Astrocyte (in vitro differentiated cells and primary cell): Measurements from ENCODE around the gene TCEA2. TPM values are rescaled to one million over a fixed set of nuclear protein-coding genes. Genes with fewer than 3 reads are reported as not detected.
A peak's percentile ranks its signal among the peaks of the same experiment; 100 is the strongest.

Source experiments
- DNase-seq: peaks from one replicate; pipeline ENCODE4 v3.0.0-alpha.2; 2010; ENCODE audit warnings: low read depth
- FAIRE-seq: peaks from 2 replicates; lab custom pipeline; 2011; peaks lifted over from hg19 to GRCh38; lab: Jason Lieb, UNC
- H2AFZ ChIP-seq: 2 replicates; pipeline ENCODE4 v1.6.0; 2012; ENCODE audit warnings: low read depth, low read length, inconsistent platforms
- H3K27ac ChIP-seq: 2 replicates; pipeline ENCODE4 v1.5.1; 2011; ENCODE audit warnings: low read depth, low read length, inconsistent platforms
- H3K27me3 ChIP-seq: 2 replicates; pipeline ENCODE4 v1.6.0; 2011; ENCODE audit warnings: low read length, inconsistent platforms; ENCODE audit not compliant: insufficient read depth
- H3K36me3 ChIP-seq: 2 replicates; pipeline ENCODE4 v1.5.1; 2011; ENCODE audit warnings: low read length, inconsistent platforms; ENCODE audit not compliant: insufficient read depth
- H3K4me1 ChIP-seq: 2 replicates; pipeline ENCODE4 v1.5.1; 2011; ENCODE audit warnings: low read length, inconsistent platforms; ENCODE audit not compliant: insufficient read depth
- H3K4me2 ChIP-seq: 2 replicates; pipeline ENCODE4 v1.6.0; 2012; ENCODE audit warnings: low read length, inconsistent platforms
- H3K4me3 ChIP-seq: 2 replicates; pipeline ENCODE4 v1.5.1; 2011; ENCODE audit warnings: low read depth, mild to moderate bottlenecking, low read length, inconsistent platforms; ENCODE audit not compliant: insufficient read depth
- H3K79me2 ChIP-seq: 2 replicates; pipeline ENCODE4 v1.6.0; 2012; ENCODE audit warnings: mild to moderate bottlenecking, low read length, inconsistent platforms; ENCODE audit not compliant: insufficient read depth
- H3K9ac ChIP-seq: 2 replicates; pipeline ENCODE4 v1.6.0; 2012; ENCODE audit warnings: mild to moderate bottlenecking, low read length, inconsistent platforms
- H3K9me3 ChIP-seq: 2 replicates; pipeline ENCODE4 v1.5.1; 2012; ENCODE audit warnings: low read depth, mild to moderate bottlenecking, low read length, inconsistent platforms; ENCODE audit not compliant: insufficient read depth
- H4K20me1 ChIP-seq: 2 replicates; pipeline ENCODE4 v1.6.0; 2012; ENCODE audit warnings: low read length, inconsistent platforms; ENCODE audit not compliant: insufficient read depth
- H3K27ac Mint-ChIP-seq: one replicate; pipeline ENCODE4 v1.8.0; 2021; ENCODE audit warnings: mild to moderate bottlenecking, mixed read lengths; ENCODE audit not compliant: unreplicated experiment
- H3K27me3 Mint-ChIP-seq: one replicate; pipeline ENCODE4 v1.8.0; 2021; ENCODE audit warnings: low read depth, mixed read lengths; ENCODE audit not compliant: unreplicated experiment
- H3K36me3 Mint-ChIP-seq: one replicate; pipeline ENCODE4 v1.8.0; 2021; ENCODE audit warnings: low read depth, mixed read lengths; ENCODE audit not compliant: unreplicated experiment
- H3K4me1 Mint-ChIP-seq: one replicate; pipeline ENCODE4 v1.8.0; 2021; ENCODE audit warnings: low read depth, mixed read lengths; ENCODE audit not compliant: unreplicated experiment
- H3K4me3 Mint-ChIP-seq: one replicate; pipeline ENCODE4 v1.8.0; 2021; ENCODE audit warnings: mild to moderate bottlenecking, moderate library complexity, mixed read lengths; ENCODE audit not compliant: unreplicated experiment
- H3K9me3 Mint-ChIP-seq: one replicate; pipeline ENCODE4 v1.8.0; 2021; ENCODE audit warnings: mild to moderate bottlenecking, mixed read lengths; ENCODE audit not compliant: unreplicated experiment
- EZH2 ChIP-seq: IDR thresholded peaks from 2 replicates; pipeline ENCODE4 v1.6.1; 2012; ENCODE audit warnings: mild to moderate bottlenecking, low read length, inconsistent platforms; ENCODE audit not compliant: insufficient read depth
- total RNA-seq: library from RNA; stranded (reverse); gene quantifications from 2 replicates; pipeline ENCODE4 v1.2.1, GENCODE V29; 2021
- TF ChIP-seq, protein P1 (sequence below): IDR thresholded peaks from 2 replicates; pipeline ENCODE4 v1.5.1; 2011; ENCODE audit warnings: low read depth, mild to moderate bottlenecking, inconsistent platforms, low read length, moderate library complexity; ENCODE audit not compliant: insufficient read depth

TCEA2 gene
- total RNA-seq, 1 donor from 2014 or later = 53.1 TPM

DNA sequence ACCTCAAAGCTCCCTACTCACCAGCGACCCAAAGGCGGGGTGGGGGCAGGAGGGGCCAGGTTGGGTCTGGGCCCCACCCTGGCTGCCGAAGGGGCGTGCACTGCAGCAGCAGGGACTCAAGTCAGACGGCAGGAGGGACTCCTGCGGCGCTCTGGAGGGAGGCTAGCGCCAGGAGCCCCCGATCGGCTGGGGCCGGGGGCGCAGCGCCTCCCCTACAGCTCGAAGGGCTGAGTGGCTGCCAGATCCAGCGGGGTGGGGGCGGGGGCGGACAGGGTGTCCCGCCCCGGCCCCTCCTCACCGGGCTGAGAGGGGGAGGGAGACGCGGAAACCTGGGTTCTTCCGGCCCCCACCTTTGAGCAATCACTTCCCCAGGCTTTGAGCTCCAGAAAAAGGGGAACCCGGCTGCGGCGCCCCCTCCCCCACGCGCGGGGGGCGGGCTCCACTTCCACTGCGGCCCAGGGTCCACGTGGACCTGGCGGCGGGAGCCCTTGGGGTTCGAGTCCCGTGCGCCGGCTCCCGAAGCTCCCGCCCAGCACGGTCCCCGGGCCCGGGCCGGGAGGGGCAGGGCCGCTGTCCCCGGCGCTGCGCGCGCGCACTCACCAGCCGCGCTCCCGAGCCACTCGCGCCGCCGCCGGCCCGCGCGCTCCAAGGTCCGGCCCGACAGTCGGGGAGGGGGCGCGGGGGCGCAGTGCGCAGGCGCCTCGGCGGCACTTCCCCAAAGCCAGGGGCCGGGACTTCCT is 16.4 kb downstream of the TCEA2 start, which contains the start of gene RGS19:
Gene RGS19, minus strand, starts transcription at position 246 of the 740 bp plus-strand sequence. CDS start 2,632 bp downstream, outside the sequence.
- Mint-ChIP-seq H3K36me3 (no peaks in the 10 kb centered on the region), H3K27me3 (peaks cover 3% of the 10 kb centered on the region), H3K9me3 (peaks cover 1% of the 10 kb centered on the region), H3K4me3 (peak within 1 kb of the TSS; percentile 85), H3K27ac (no peak within 1 kb of the TSS), H3K4me1 (no peaks in the 10 kb centered on the region)
- Histone ChIP-seq H3K27me3 (peaks cover 9% of the 10 kb centered on the region), H4K20me1 (peaks cover 15% of the 10 kb centered on the region), H3K9ac (peak within 1 kb of the TSS; percentile 79), H3K9me3 (no peaks in the 10 kb centered on the region), H3K36me3 (no peaks in the 10 kb centered on the region), H3K79me2 (no peaks in the 10 kb centered on the region), H3K27ac (no peak within 1 kb of the TSS), H3K4me1 (peaks cover 16% of the 10 kb centered on the region), H3K4me2 (peak within 1 kb of the TSS; percentile 96), H2AFZ (peak within 1 kb of the TSS; percentile 86), H3K4me3 (peak within 1 kb of the TSS; percentile 66)
- FAIRE-seq = no peak
- DNase-seq = peak; percentile 42
- no peak for TF ChIP-seq EZH2
- TF ChIP-seq, protein P1, sequence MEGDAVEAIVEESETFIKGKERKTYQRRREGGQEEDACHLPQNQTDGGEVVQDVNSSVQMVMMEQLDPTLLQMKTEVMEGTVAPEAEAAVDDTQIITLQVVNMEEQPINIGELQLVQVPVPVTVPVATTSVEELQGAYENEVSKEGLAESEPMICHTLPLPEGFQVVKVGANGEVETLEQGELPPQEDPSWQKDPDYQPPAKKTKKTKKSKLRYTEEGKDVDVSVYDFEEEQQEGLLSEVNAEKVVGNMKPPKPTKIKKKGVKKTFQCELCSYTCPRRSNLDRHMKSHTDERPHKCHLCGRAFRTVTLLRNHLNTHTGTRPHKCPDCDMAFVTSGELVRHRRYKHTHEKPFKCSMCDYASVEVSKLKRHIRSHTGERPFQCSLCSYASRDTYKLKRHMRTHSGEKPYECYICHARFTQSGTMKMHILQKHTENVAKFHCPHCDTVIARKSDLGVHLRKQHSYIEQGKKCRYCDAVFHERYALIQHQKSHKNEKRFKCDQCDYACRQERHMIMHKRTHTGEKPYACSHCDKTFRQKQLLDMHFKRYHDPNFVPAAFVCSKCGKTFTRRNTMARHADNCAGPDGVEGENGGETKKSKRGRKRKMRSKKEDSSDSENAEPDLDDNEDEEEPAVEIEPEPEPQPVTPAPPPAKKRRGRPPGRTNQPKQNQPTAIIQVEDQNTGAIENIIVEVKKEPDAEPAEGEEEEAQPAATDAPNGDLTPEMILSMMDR = no peak

DNA sequence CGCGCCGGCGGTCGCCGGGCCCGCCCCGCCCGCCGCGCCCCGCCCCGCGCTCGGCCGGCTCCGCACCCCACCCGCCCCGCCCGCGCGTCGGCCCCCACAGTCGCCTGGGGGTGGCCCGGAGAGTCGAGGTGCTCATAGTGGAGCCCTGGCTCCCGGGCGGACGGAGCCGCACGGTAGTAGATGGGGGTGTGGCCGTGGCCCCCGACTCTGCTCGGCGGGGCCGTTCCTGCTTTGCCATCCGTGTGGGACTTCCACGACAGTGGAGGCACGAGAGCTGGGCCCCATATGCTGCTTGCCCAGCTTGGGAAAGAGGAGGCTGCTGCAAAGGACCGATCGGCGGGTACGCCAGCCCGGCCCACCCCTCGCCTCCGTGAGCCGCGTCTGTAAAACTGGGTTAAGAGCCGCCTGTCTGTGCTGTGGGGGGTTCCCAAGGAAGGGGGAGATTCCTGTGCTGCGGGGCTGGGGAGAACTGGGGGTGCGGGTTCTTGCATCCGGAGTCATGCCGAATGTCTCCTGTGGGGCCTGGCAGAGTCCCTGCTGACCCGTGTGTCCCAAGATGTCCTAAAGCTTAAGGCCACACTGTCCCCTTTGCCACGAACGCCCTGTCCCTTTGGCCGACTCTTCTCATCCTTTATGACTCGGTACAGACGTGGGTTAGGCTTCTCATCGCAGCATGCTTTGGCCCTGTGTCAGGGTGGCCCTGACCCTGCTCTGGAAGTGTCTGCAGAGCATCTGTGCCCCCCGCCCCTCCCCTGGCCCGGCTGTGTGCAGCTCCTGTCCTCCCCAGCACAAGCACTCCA is 17.2 kb downstream of the TCEA2 start, which contains the start of gene OPRL1:
Gene OPRL1, plus strand, starts transcription at position 70 of the 800 bp plus-strand sequence. CDS start 12,639 bp downstream, outside the sequence.
- no peaks in the 10 kb centered on the region for H3K36me3 Mint-ChIP-seq
- Histone ChIP-seq H3K9ac (peak within 1 kb of the TSS; percentile 79), H3K4me1 (peaks cover 16% of the 10 kb centered on the region), H3K79me2 (no peaks in the 10 kb centered on the region), H3K4me2 (peak within 1 kb of the TSS; percentile 96), H4K20me1 (peaks cover 15% of the 10 kb centered on the region), H3K9me3 (no peaks in the 10 kb centered on the region), H2AFZ (peak within 1 kb of the TSS; percentile 86), H3K4me3 (peak within 1 kb of the TSS; percentile 66), H3K27me3 (peaks cover 17% of the 10 kb centered on the region), H3K36me3 (no peaks in the 10 kb centered on the region), H3K27ac (no peak within 1 kb of the TSS)
- H3K27ac Mint-ChIP-seq = no peak within 1 kb of the TSS
- peaks cover 6% of the 10 kb centered on the region for H3K27me3 Mint-ChIP-seq
- peaks cover 1% of the 10 kb centered on the region for H3K9me3 Mint-ChIP-seq
- DNase-seq (no peak), FAIRE-seq (no peak)
- H3K4me1 Mint-ChIP-seq = no peaks in the 10 kb centered on the region
- no peak for TF ChIP-seq EZH2
- TF ChIP-seq, protein P1 = no peak
- H3K4me3 Mint-ChIP-seq = peak within 1 kb of the TSS; percentile 85
